Right atrium auricular region (tissue), 2 donors: ENCODE results near the gene CDC20. TPM values are rescaled to one million over a fixed set of nuclear protein-coding genes. Genes with fewer than 3 reads are reported as not detected.

Source experiments
- DNase-seq: peaks from one replicate; pipeline ENCODE4 v3.0.0-alpha.2; 2019; ENCODE audit warnings: low spot score
- H3K27ac ChIP-seq, 2 donors: fragments of 200-600 bp; sonication (generic); 1 replicate in 1 of 2; 2 replicates in 1 of 2; pipeline ENCODE4 v1.5.1; 2016 to 2019
- H3K27me3 ChIP-seq, 2 donors: fragments of 200-600 bp; sonication (generic); one replicate each; pipeline versions ENCODE4 v1.5.1 to v1.6.0; 2017 to 2019
- H3K36me3 ChIP-seq: fragments of 200-600 bp; sonication (generic); one replicate; pipeline ENCODE4 v1.5.1; 2016
- H3K4me1 ChIP-seq, 2 donors: fragments of 200-600 bp; sonication (generic); one replicate each; pipeline versions ENCODE4 v1.5.1 to v1.6.0; 2017 to 2019
- H3K4me3 ChIP-seq, 2 donors: fragments of 200-600 bp; sonication (generic); 1 replicate in 1 of 2; 2 replicates in 1 of 2; pipeline ENCODE4 v1.5.1; 2017 to 2019; ENCODE audit warnings: mild to moderate bottlenecking in 1 of 2, moderate library complexity in 1 of 2
- H3K9me3 ChIP-seq, 2 donors: fragments of 200-600 bp; sonication (generic); one replicate each; pipeline ENCODE4 v1.5.1; 2019
- CTCF ChIP-seq, 2 donors: fragments of 200-600 bp; sonication (generic); IDR thresholded peaks; one replicate each; pipeline ENCODE4 v1.5.1; 2019; ENCODE audit warnings: antibody characterized with exemption in 2 of 2
- microRNA-seq, 2 donors: library from miRNA; unstranded; fragments of <30 nt; microRNA quantifications; one replicate each; pipeline ENCODE4, GENCODE V29; 2016 to 2017; ENCODE audit warnings: borderline number of aligned reads in 2 of 2, borderline replicate concordance in 1 of 2
- total RNA-seq, 2 donors: library from RNA; depleted of rRNA; stranded (reverse); fragments of >200 nt; gene quantifications; one replicate each; pipeline ENCODE4 v1.1.0, GENCODE V29; 2016

Gene CDC20
- total RNA-seq, 2 donors from 2014 or later, result 0.63 to 2.5 TPM

GRCh38 chr1:43402089-43402865, 43.5 kb downstream of the CDC20 start:
- Histone ChIP-seq H3K4me3 (no peak overlapping the region), H3K4me1 (peaks cover 0 to 24% of the 10 kb centered on the region in 2 donors), H3K27me3 (no peaks in the 10 kb centered on the region), H3K27ac (no peak overlapping the region), H3K9me3 (no peaks in the 10 kb centered on the region), H3K36me3 (peaks cover 38% of the 10 kb centered on the region)
- DNase-seq, result no peak
- no peak for TF ChIP-seq CTCF (IDR thresholded peaks at IDR 0.05)

GRCh38 chr1:43404353-43404752, 45.6 kb downstream of the CDC20 start:
- no peak overlapping the region for H3K4me3 ChIP-seq
- no peaks in the 10 kb centered on the region for H3K27me3 ChIP-seq
- no peak for TF ChIP-seq CTCF (IDR thresholded peaks at IDR 0.05)
- DNase-seq, result no peak
- peaks cover 51% of the 10 kb centered on the region for H3K36me3 ChIP-seq
- no peak overlapping the region for H3K27ac ChIP-seq
- peaks cover 0 to 24% of the 10 kb centered on the region in 2 donors for H3K4me1 ChIP-seq
- no peaks in the 10 kb centered on the region for H3K9me3 ChIP-seq

GRCh38 chr1:43405219-43405875, 46.6 kb downstream of the CDC20 start:
- Histone ChIP-seq H3K4me3 (no peak overlapping the region), H3K4me1 (peaks cover 0 to 24% of the 10 kb centered on the region in 2 donors), H3K36me3 (peaks cover 51% of the 10 kb centered on the region), H3K27me3 (no peaks in the 10 kb centered on the region), H3K9me3 (no peaks in the 10 kb centered on the region), H3K27ac (peak overlapping the region in 1 of 2 donors; percentile 45)
- DNase-seq, result no peak
- TF ChIP-seq CTCF (IDR thresholded peaks at IDR 0.05), result no peak

- no peak for TF ChIP-seq CTCF (IDR thresholded peaks at IDR 0.05)
- H3K36me3 ChIP-seq, result peaks cover 51% of the 10 kb centered on the region
- no peaks in the 10 kb centered on the region for H3K9me3 ChIP-seq
- H3K27me3 ChIP-seq, result no peaks in the 10 kb centered on the region
- no peak overlapping the region for H3K4me3 ChIP-seq
- peak overlapping the region in 1 of 2 donors; percentile 45 for H3K27ac ChIP-seq
- DNase-seq, result no peak
- H3K4me1 ChIP-seq, result peaks cover 0 to 24% of the 10 kb centered on the region in 2 donors
Measured at GRCh38 chr1:43405876-43406234, 47.1 kb downstream of the CDC20 start.

- TF ChIP-seq CTCF (IDR thresholded peaks at IDR 0.05), result no peak
- H3K27ac ChIP-seq, result no peak overlapping the region
- peaks cover 0 to 8% of the 10 kb centered on the region in 2 donors for H3K4me1 ChIP-seq
- no peaks in the 10 kb centered on the region for H3K9me3 ChIP-seq
- peaks cover 30% of the 10 kb centered on the region for H3K36me3 ChIP-seq
- no peaks in the 10 kb centered on the region for H3K27me3 ChIP-seq
- no peak overlapping the region for H3K4me3 ChIP-seq
- no peak for DNase-seq
Measured at GRCh38 chr1:43410571-43410970, 51.8 kb downstream of the CDC20 start.

Small RNAs within 50 kb of the gene (microRNA-seq; reads per million reads assigned to microRNA genes)
- 0 to 2.8 reads per million in 2 donors for gene MIR6734

Other genes starting within 250 kb of the CDC20 start
- 10 to 100 TPM; 28.4 to 34.0 TPM for gene EBNA1BP2, start 186.7 kb upstream of the CDC20 start, total RNA-seq
- gene CFAP57, start 186.7 kb upstream of the CDC20 start, total RNA-seq, result under 1 TPM in 1 of 2 donors, not detected in 1; 0.12 TPM
- 1 to 10 TPM in 1 of 2 donors, under 1 TPM in 1; 0.70 to 2.1 TPM for gene TMEM125, start 89.0 kb upstream of the CDC20 start, total RNA-seq
- gene C1orf210, start 73.4 kb upstream of the CDC20 start, total RNA-seq, result not detected
- 10 to 100 TPM; 23.6 to 51.7 TPM for gene TIE1, start 58.0 kb upstream of the CDC20 start, total RNA-seq
- under 1 TPM in 1 of 2 donors, not detected in 1; 0.39 TPM for gene MPL, start 21.2 kb upstream of the CDC20 start, total RNA-seq
- 10 to 100 TPM; 24.3 to 41.4 TPM for gene ELOVL1, start 9.0 kb downstream of the CDC20 start, total RNA-seq
- gene MED8, start 30.8 kb downstream of the CDC20 start, total RNA-seq, result 10 to 100 TPM; 18.8 to 21.3 TPM
- 10 to 100 TPM; 17.5 to 22.8 TPM for gene SZT2, start 30.9 kb downstream of the CDC20 start, total RNA-seq
- 10 to 100 TPM; 17.3 to 23.0 TPM for gene HYI, start 95.0 kb downstream of the CDC20 start, total RNA-seq
- gene PTPRF, start 171.9 kb downstream of the CDC20 start, total RNA-seq, result 10 to 100 TPM in 1 of 2 donors, 1 to 10 TPM in 1; 7.4 to 27.7 TPM